GM18498 (cell line): ENCODE data around the gene TNFSF15.

ENCODE experiments used
- ATAC-seq: cut with Tn5 transposase; IDR thresholded peaks from one replicate; pipeline ENCODE4 v1.9.1; 2021; ENCODE audit warnings: mild to moderate bottlenecking, moderate library complexity; ENCODE audit not compliant: unreplicated experiment

TNFSF15 gene

GRCh38 chr9:114790521-114790920 is 15.3 kb downstream of the TNFSF15 start:
- ATAC-seq, result no peak

- no peak for ATAC-seq
Observed at GRCh38 chr9:114789006-114789405, 16.8 kb downstream of the TNFSF15 start.

- ATAC-seq, result no peak
Observed at GRCh38 chr9:114787781-114788498, 17.9 kb downstream of the TNFSF15 start.

- no peak for ATAC-seq
Observed at GRCh38 chr9:114787214-114787613, 18.6 kb downstream of the TNFSF15 start.

GRCh38 chr9:114785866-114786650 is 19.8 kb downstream of the TNFSF15 start:
- no peak for ATAC-seq

- ATAC-seq, result no peak
Observed at GRCh38 chr9:114784721-114785279, 21.0 kb downstream of the TNFSF15 start.

GRCh38 chr9:114782586-114782985 is 23.3 kb downstream of the TNFSF15 start:
- no peak for ATAC-seq

GRCh38 chr9:114779352-114779845 is 26.4 kb downstream of the TNFSF15 start:
- no peak for ATAC-seq

GRCh38 chr9:114777821-114778609 is 27.8 kb downstream of the TNFSF15 start:
- no peak for ATAC-seq

GRCh38 chr9:114776683-114777399 is 29.0 kb downstream of the TNFSF15 start:
- ATAC-seq, result no peak

GRCh38 chr9:114775981-114776380 is 29.9 kb downstream of the TNFSF15 start:
- no peak for ATAC-seq

- ATAC-seq, result no peak
Observed at GRCh38 chr9:114775121-114775520, 30.7 kb downstream of the TNFSF15 start.

GRCh38 chr9:114774524-114774923 is 31.3 kb downstream of the TNFSF15 start:
- no peak for ATAC-seq

- no peak for ATAC-seq
Observed at GRCh38 chr9:114771889-114772288, 34.0 kb downstream of the TNFSF15 start.

GRCh38 chr9:114770991-114771390 is 34.8 kb downstream of the TNFSF15 start:
- no peak for ATAC-seq

- no peak for ATAC-seq
Observed at GRCh38 chr9:114769624-114770023, 36.2 kb downstream of the TNFSF15 start.

- no peak for ATAC-seq
Observed at GRCh38 chr9:114763220-114763619, 42.6 kb downstream of the TNFSF15 start.

- no peak for ATAC-seq
Observed at GRCh38 chr9:114761523-114761922, 44.3 kb downstream of the TNFSF15 start.

GRCh38 chr9:114759512-114760341 is 46.1 kb downstream of the TNFSF15 start:
- no peak for ATAC-seq
